K562 (cell line): Measurements from ENCODE around the gene HACL1. TPM values are rescaled to one million over a fixed set of nuclear protein-coding genes. Genes with fewer than 3 reads are reported as not detected.

Source experiments
- CHAMP1 ChIP-seq: fragments of 450-650 bp; IDR thresholded peaks from 2 replicates; pipeline ENCODE4 v1.6.1; 2016; ENCODE audit warnings: mild to moderate bottlenecking
- CTBP1 ChIP-seq: fragments of 450-650 bp; IDR thresholded peaks from 2 replicates; pipeline ENCODE4 v1.6.1; 2016; ENCODE audit warnings: borderline replicate concordance
- HNRNPL ChIP-seq: fragments of 200-400 bp; formaldehyde crosslinking; IDR thresholded peaks from 2 replicates; pipeline ENCODE4 v1.6.1; 2017; ENCODE audit warnings: low read depth, mild to moderate bottlenecking, low read length
- NR2C2 ChIP-seq, 2 experiments: fragments of 200-800 bp in 1 of 2; sonication (Bioruptor generic) in 1 of 2; sonication (generic) in 1 of 2; formaldehyde crosslinking in 1 of 2; IDR thresholded peaks; 2 replicates each; pipeline versions ENCODE4 v1.6.1 to v1.8.0; 2016 to 2022; ENCODE audit warnings: mild to moderate bottlenecking in 1 of 2, missing compliant biosample characterization in 1 of 2, missing genetic modification characterization in 1 of 2, missing genetic modification reagents in 1 of 2
- PHF8 ChIP-seq: fragments of 200-600 bp; sonication (generic); IDR thresholded peaks from 2 replicates; pipeline ENCODE4 v1.6.1; 2012; ENCODE audit warnings: mixed run types, mild to moderate bottlenecking, inconsistent platforms, low read length, moderate library complexity, borderline replicate concordance
- POLR2AphosphoS5 ChIP-seq: IDR thresholded peaks from 2 replicates; pipeline ENCODE4 v1.6.1; 2011; ENCODE audit warnings: mild to moderate bottlenecking, low read depth, low read length, moderate library complexity; ENCODE audit not compliant: control insufficient read depth, insufficient read depth
- RNF219 ChIP-seq: fragments of 250-450 bp; sonication (Bioruptor Pico); IDR thresholded peaks from 2 replicates; pipeline ENCODE4 v1.5.0; 2022; ENCODE audit warnings: mild to moderate bottlenecking
- SIN3A ChIP-seq, 2 experiments: fragments of 150-350 bp in 1 of 2; IDR thresholded peaks; 2 replicates each; pipeline ENCODE4 v1.6.1; 2011 to 2016; ENCODE audit warnings: borderline replicate concordance in 2 of 2, low read depth in 2 of 2, low read length in 2 of 2, mild to moderate bottlenecking in 2 of 2, moderate library complexity in 2 of 2; ENCODE audit not compliant: control insufficient read depth in 1 of 2
- SRSF3 ChIP-seq: fragments of 200-400 bp; formaldehyde crosslinking; IDR thresholded peaks from 2 replicates; pipeline ENCODE4 v1.6.1; 2016; ENCODE audit warnings: mild to moderate bottlenecking, low read length, moderate library complexity; ENCODE audit not compliant: insufficient read depth
- STAG1 ChIP-seq: sonication (generic); formaldehyde crosslinking; IDR thresholded peaks from 2 replicates; pipeline ENCODE4 v1.5.0; 2020; ENCODE audit warnings: missing genetic modification reagents, borderline replicate concordance
- ZNF174 ChIP-seq: fragments of 250-450 bp; sonication (Bioruptor Pico); IDR thresholded peaks from 2 replicates; pipeline ENCODE4 v1.4.0; 2020; ENCODE audit warnings: mild to moderate bottlenecking
- ZNF668 ChIP-seq: fragments of 250-450 bp; sonication (Bioruptor Pico); IDR thresholded peaks from 2 replicates; pipeline ENCODE4 v1.8.0; 2022; ENCODE audit warnings: mild to moderate bottlenecking, inconsistent platforms
- polyA plus RNA-seq, 8 experiments: library from polyadenylated mRNA; depleted of rRNA in 4 of 8; stranded (reverse) in 5 of 8; unstranded in 3 of 8; fragments of >200 nt; fragmentation: Nextera tagmentation in 2 of 8; fragmentation: Illumina TruSeq in 1 of 8; extraction: Ambion mirVana in 2 of 8; extraction: Trizol in 1 of 8; gene quantifications; 2 replicates each; pipeline versions ENCODE4 v1.2.1 to v1.2.3, GENCODE V29; 2011 to 2014; ENCODE audit warnings: inconsistent platforms in 1 of 8, missing spikeins in 1 of 8
- total RNA-seq, 7 experiments: library from RNA; depleted of rRNA in 6 of 7; stranded (reverse); fragments of >200 nt in 6 of 7; fragmentation: Illumina TruSeq in 2 of 7; extraction: Trizol in 2 of 7; gene quantifications; 2 replicates each; pipeline versions ENCODE4 v1.2.1 to v1.2.3, GENCODE V29; 2011 to 2021; ENCODE audit warnings: low replicate concordance in 1 of 7
- TF ChIP-seq, protein P1 (sequence below): sonication (generic); formaldehyde crosslinking; IDR thresholded peaks from 2 replicates; pipeline ENCODE4 v1.8.0; 2022; ENCODE audit warnings: missing genetic modification reagents, mild to moderate bottlenecking, borderline replicate concordance

The HACL1 gene
- total and polyA plus RNA-seq, 9 of the 15 experiments (the other 6 are each of a cell fraction or from before 2014, with no cell fraction given): 18.9 to 61.5 (median 30.5) TPM

- peak; percentile 65; the same call in 1 of the 2 replicates for TF ChIP-seq CTBP1
- no peak for TF ChIP-seq CHAMP1
- no peak for TF ChIP-seq RNF219 (CRISPR knock-in tag)
- TF ChIP-seq STAG1 (CRISPR knock-in tag): no peak
- peak; percentile 54 to 77; a peak in 2 of 4 replicates for TF ChIP-seq SIN3A (IDR thresholded peaks at IDR 0.05; ENCODE audit: borderline replicate concordance in 2 of 2, control insufficient read depth in 1 of 2, low read depth in 2 of 2, low read length in 2 of 2)
- TF ChIP-seq NR2C2 (CRISPR knock-in tag; IDR thresholded peaks at IDR 0.05): peak; percentile 64; the same call in 1 of the 2 replicates
- peak; percentile 67; the same call in 1 of the 2 replicates for TF ChIP-seq NR2C2 (tag; IDR thresholded peaks at IDR 0.05)
- 0 out of 2 replicates have a peak, but pooled peaks have one; percentile 27 for TF ChIP-seq ZNF668 (CRISPR knock-in tag)
- peak; percentile 98 for TF ChIP-seq POLR2AphosphoS5
- peak; percentile 93; the same call in 1 of the 2 replicates for TF ChIP-seq PHF8
- no peak for TF ChIP-seq HNRNPL
- no peak for TF ChIP-seq SRSF3
- no peak for TF ChIP-seq ZNF174 (CRISPR knock-in tag)
- TF ChIP-seq, protein P1, sequence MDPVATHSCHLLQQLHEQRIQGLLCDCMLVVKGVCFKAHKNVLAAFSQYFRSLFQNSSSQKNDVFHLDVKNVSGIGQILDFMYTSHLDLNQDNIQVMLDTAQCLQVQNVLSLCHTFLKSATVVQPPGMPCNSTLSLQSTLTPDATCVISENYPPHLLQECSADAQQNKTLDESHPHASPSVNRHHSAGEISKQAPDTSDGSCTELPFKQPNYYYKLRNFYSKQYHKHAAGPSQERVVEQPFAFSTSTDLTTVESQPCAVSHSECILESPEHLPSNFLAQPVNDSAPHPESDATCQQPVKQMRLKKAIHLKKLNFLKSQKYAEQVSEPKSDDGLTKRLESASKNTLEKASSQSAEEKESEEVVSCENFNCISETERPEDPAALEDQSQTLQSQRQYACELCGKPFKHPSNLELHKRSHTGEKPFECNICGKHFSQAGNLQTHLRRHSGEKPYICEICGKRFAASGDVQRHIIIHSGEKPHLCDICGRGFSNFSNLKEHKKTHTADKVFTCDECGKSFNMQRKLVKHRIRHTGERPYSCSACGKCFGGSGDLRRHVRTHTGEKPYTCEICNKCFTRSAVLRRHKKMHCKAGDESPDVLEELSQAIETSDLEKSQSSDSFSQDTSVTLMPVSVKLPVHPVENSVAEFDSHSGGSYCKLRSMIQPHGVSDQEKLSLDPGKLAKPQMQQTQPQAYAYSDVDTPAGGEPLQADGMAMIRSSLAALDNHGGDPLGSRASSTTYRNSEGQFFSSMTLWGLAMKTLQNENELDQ (CRISPR knock-in tag): no peak
Measured at GRCh38 chr3:15601399-15602145, at the start of gene HACL1, which contains the start of gene BTD (continued).
